ENCODE measurements around the gene TPRN.

Gene TPRN

DNA sequence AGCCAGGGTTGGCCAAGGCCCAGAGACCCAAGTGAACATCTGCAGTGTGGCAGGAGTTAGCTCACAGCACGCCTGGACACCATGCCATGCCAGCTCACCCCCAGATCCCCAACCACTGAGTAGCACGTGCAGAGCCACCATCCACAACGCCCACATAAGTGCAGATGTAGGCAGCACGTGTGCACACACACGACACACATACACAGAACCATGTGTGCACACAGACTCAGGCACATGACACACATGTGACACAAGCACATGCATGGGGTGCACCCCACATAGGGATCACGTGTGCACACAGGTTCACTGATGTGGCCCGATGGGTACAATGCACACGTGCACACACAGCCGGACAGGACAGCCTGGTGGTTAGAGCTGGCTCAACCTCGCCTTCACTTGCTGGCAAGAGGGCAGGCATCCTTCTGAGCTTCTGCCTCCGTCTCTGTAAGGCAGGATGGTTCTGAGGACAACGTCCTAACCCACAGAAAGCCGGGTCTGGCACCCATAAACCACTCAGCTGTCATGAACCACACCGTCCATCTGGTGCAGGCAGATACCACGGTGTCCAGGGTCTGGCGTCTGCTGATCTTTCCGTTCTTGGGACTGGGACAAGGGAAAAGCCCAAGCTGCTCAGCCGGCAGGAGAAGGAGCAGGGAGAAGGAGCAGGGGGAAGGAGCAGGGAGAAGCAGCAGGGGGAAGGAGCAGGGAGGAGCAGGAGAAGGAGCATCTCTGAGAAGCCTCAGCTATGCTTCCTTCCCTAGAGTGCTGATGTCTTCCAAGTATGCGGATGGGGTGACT lies 42.7 kb downstream of the TPRN start:
- DNase-seq: no peak

DNA sequence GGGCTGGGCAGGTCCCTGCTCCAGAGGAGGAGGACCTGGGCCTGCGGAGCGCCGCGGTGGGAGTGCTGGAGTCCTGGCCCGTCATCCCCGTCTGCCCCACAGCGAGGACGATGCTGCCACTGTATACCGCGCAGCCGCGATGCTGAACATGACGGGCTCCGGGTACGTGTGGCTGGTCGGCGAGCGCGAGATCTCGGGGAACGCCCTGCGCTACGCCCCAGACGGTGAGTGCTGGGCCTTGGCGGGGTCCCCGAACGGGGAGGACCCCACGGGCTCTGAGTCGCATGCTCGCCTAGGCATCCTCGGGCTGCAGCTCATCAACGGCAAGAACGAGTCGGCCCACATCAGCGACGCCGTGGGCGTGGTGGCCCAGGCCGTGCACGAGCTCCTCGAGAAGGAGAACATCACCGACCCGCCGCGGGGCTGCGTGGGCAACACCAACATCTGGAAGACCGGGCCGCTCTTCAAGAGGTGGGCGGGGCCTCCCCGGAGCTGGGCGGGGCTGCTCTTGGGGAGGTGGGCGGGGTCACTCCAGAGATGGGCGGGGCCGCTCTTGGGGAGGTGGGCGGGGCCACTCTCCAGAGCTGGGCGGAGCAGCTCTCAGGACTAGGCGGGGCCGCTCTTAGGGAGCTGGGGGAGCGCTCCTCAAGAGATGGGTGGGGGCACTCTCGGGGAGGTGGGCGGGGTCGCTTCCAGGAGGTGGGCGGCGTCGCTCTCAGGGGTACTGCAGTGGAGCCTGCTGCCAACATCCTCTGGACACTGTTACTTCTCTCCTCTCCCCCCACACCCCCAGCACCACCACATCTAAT lies 43.8 kb downstream of the TPRN start:
- peak; percentile 69 for DNase-seq

DNA sequence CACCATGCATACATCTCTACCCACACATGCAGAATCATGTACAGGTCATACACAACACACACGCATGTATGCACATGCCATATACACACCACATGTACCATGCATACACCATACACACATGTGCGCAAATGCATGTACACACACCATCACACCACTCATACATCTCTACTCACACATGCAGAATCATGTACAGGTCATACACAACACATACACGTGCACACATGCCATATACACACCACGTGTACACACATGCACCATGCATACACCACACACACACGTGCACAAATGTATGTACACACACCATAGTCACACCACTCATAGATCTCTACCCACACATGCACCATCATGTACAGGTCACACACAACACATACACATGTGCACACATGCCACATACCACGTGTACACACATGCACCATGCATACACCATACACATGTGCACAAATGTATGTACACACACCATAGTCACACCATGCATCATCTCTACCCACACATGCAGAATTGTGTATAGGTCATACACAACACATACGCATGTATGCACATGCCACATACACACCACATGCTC lies 47.6 kb downstream of the TPRN start:
- no peak for DNase-seq

DNA sequence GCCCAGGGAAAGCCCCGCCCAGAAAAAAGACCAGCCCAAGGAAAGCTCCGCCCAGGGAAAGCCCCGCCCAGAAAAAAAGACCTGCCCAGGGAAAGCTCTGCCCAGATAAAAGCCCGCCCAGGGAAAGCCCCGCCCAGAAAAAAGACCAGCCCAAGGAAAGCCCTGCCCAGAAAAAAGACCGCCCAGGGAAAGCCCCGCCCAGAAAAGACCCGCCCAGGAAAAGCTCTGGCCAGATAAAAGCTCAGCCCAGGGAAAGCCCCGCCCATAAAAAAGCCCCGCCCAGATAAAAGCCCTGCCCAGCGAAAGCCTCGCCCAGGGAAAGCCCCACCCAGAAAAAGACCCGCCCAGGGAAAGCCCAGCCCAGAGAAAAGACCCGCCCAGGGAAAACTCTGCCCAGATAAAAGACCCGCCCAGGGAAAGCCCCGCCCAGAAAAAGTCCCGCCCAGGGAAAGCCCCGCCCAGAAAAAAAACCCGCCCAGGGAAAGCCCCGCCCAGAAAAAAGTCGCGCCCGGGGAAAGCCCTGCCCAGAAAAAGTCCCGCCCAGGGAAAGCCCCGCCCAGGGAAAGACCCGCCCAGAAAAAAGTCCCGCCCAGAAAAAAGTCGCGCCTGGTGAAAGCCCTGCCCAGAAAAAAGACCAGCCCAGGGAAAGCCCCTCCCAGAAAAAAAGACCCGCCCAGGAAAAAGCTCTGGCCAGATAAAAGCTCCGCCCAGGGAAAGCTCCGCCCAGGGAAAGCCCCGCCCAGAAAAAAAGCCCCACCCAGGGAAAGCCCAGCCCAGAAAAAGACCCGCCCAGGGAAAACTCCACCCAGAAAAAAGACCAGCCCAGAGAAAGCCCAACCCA lies 49.7 kb downstream of the TPRN start:
- peak; percentile 87 for DNase-seq

DNA sequence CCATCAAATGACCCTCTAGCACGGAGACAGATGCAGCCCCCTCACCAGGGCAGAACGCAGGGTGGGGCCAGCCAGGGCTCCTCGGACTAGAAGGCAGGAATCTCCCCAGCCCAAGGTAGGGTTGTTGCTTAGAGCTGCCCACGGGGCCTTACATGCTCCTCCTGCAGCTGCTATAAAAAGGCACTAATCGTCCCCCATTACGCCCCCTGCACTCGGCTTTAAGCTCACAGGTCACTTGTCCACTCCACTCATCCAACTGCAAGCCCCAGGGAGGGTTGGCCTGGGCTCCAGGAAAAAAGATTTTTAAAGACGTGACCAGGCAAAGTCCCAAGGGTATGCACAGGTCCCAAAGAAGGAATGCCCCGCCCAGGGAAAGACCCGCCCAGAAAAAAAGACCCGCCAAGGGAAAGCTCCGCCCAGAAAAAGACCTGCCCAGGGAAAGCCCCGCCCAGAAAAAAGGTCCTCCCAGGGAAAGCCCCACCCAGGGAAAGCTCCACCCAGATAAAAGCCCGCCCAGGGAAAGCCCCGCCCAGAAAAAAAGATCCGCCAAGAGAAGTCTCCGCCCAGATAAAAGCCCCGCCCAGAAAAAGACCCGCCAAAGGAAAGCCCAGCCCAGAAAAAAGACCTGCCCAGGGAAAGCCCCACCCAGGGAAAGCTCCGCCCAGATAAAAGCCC lies 50.5 kb downstream of the TPRN start:
- no peak for DNase-seq

DNA sequence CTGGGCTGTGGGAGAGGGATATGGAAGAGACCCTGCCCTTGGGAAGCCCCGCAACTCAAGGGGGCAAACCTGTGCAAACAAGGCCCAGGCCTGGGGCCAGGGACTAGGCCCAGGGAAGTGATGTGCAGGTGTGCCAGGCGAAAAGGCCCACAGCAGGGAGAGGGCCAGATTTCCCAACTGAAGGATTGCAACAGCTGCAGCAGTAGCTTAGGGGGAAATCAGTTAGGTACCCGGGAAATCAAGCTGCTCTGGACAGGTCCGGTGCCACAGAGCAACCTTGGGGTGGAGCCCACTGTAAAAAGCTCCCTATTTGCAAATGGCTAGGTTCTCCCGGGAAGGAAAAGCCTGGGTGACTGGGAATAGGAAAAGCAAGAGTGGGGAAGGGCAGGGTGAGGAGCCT lies 51.2 kb downstream of the TPRN start:
- no peak for DNase-seq

DNA sequence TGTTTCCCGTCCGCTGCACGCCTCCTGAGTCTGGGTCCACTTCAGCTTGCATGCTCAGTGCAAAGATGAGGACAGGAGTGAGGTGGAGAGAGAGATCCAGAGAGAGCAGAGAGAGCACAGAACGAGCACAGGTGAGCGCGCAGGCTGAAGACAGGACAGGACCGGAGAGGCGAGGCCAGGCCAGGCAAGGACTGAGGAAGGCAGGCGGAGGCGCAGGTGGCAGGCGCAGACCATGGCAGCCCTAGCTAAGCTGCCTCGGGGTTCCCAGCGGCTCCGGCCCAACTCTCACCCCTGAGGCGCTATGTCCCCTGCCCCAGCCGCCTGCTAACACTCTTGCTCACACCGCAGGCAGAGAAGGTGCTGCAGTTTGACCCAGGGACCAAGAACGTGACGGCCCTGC lies 51.9 kb downstream of the TPRN start:
- no peak for DNase-seq

DNA sequence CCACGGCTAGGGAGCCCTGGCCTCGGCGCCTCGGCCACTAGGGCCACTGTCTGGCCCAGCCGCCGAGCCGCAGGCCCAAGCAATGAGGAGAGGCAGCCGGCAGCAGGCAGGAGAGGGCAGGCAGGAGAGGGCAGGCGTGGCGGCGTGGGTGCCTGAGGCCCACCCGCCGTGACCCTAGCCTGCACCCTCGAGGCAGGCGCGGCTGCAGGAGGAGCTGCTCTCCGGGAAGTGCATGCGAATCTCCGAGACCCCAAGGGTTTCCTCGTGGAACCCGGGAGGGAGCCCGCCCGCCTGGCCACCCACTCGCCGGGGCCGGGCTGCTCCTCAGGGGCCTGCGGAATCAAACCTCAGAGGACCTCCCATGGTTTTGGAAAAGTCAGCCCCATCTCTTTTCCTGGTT lies 52.3 kb downstream of the TPRN start:
- DNase-seq: no peak

DNA sequence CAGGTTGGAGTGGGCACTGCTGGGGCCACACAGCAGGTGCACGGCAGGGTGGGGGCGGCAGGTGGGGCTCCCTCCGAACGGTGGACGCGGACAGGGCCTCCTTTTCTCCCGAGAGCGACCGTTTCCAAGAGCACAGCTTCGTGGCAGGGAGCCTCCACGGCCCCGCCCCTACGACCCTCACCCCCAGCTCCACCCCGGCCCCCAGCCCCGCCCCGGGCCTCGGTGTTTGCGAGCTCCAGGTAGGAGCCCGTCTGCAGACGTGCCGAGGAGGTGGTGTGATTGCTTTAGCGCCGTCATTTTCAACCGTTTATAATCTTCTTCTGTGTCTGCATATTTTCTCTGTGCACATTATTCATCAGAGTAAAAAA lies 52.8 kb downstream of the TPRN start:
- DNase-seq: no peak

DNA sequence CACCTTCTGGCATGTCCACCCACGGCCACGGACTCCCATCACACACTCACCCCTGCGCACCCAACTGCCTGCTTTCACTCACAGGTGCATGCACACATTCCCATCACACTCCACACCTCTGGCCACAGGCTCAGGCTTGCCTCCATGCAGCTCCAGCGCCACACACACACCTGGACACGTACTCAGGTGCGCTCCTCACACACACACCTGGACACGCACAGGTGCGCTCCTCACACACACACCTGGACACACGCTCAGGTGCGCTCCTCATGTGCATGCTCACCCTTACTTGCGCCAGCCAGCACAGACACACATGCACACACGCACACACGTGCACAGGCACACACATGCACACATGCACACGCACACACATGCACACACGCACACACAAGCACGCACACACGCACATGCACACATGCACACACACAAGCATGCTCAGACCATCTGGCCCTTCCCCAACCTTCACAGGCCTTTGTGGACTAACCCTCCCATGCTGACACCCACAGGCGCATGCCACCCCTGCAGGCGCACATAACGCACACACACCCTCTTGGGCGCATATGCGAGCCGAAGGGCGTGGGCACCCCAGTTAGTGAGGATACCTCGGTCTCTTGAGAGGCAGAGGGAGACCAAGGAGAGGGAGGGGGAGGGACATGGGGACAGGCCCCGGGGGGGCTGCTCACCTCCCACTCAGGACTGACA lies 53.3 kb downstream of the TPRN start:
- no peak for DNase-seq

DNA sequence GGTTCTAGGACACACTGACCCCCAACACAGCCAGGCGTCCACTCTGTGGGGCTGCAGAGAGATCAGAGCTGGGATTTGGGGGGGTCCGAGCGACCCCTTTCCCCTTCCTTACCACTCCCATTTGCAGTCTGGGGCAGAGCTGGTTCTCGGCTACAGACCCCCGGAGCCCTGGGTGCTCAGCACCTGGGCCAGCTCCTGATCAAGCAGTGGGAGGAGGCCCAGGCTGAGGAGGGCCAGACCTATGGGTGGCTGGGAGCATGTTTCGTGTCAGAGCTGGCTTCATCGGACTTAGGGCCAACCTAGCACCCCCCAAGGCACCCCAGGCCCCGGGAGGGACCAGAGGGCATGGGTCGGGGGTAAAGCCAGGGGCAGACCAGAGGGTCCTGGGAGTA lies 54.0 kb downstream of the TPRN start:
- DNase-seq: no peak

DNA sequence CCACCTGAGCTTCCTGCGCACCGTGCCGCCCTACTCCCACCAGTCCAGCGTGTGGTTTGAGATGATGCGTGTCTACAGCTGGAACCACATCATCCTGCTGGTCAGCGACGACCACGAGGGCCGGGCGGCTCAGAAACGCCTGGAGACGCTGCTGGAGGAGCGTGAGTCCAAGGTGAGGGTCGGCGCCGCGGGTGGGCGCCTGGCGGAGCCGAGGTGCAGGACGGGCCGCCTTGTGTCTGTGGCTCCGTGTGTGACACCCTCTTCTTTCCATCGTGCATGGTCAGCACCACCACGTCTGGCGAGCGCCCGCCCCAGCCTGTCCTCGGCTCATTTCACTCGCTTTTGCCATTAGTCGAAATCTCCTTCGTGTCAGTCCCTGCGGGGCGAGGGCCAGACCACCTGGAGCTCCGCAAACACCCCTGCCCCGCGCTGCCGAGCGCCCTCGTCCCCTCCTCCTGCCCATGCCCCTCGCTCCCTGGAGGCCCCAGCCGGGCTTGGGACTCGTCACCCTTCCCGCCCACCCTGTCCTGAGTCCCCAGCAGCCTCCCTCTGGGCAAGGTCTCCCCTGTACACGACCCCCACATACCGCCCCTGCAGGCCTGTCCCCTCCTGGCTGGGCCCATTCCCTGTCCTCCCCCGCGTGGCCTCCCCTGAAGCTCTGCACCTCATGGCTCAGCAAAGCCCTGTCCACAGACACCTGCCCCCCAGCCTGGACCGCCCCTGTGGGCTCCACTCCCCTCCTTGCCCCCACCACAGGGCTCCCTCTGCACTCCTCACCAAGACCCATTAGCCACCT lies 54.6 kb downstream of the TPRN start:
- DNase-seq: no peak

DNA sequence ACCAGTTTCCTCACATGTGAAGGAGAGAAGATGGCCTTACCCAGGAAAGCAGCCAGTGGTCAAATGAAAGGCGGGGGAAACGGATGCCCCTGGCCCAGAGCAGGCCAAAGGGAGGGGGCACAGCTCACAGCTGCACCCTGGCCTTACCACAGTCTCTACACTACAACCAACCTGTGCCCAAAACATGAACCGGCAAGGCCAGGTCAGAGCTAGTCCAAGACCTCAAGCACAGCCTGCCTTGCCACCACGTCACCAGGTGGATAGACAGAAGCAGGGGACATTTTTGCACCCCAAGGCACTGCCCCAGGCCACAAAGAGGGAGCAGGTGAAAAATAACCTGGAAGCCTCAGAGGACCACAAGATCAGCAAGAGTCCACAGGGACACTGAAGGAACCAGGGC lies 57.1 kb downstream of the TPRN start:
- DNase-seq: no peak

DNA sequence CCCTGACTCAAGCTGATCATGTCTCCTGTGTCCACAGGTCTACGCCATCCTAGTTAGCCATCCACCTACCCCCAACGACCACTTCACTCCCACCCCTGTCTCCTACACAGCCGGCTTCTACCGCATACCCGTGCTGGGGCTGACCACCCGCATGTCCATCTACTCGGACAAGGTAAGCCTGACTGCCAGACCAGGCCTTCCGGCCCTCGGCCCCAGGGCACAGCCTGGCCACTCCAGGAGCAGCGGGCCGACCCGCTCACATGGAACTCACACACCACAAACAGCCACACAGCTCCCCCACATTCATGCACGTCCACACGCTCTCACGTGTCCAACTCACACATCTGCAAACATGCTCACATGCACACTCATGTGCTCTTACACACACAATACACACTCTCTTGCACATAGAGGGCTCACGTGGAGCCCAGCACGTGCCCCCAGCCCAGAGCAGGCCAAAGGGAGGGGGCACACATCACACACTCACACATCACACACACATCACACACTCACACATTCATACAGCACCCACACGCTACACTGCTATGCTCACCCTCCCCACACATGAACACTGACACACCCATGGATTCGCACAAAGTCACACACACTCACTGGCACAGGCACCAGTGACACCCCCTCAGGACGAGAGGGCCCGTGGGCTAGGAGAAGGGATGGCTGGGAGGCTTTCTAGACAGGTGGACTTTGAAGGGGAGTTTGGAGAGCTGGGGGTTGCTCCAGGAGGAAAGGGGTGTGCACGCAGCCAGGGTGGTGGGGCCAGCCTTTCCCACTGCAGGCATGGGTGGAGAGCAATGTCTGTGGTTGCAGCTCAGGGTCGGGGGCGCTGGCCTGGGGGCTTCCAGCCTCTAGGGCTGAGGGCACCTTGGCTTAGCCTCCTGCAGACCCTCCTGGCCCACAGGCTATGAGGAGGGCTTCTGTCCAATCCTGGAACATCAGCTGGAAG lies 58.3 kb downstream of the TPRN start:
- DNase-seq: no peak

All from inflammatory macrophage treated with lipopolysaccharide for 4 hours (primary cell).